ENCODE data around the gene MLNR.

Gene MLNR

DNA sequence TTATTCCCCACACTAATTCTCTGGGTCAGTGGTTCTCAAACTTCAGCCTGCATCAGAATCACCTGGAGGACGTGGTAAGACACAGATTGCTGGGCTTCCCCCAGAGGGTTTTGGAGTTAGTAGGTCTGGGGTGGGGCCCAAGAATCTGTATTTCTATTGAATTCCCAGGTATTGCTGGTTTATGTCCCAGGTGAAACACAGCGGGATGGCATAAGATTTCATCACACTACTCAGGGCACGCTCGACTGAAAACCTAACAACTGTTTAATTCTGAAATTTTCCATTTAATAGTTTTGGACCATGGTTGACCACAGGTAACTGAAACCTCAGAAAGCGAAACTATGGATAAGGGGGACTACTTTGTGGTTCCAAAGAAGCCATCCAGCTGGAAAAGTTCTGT is 6.5 kb downstream of the MLNR start:
- DNase-seq (ENCODE audit: low read depth) = no peak

DNA sequence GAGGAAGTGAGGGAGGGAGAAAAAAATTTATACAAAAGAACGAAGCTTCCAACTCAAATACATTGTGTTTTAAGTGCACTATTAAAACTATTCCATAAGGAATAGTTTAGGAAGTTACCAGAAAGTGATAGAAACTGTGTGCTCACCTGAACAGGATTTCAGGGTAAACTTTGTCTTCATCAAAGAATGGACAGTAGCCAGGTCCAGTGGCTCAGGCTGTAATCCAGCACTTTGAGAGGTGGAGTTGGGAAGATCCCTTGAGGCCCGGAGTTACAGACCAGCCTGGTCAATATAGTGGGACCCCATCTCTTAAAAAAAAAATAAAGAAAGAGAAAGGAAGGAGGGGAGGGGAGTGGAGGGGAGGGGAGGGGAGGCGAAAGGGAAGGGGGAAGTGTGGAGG is 14.6 kb downstream of the MLNR start:
- DNase-seq (ENCODE audit: low read depth) = no peak

DNA sequence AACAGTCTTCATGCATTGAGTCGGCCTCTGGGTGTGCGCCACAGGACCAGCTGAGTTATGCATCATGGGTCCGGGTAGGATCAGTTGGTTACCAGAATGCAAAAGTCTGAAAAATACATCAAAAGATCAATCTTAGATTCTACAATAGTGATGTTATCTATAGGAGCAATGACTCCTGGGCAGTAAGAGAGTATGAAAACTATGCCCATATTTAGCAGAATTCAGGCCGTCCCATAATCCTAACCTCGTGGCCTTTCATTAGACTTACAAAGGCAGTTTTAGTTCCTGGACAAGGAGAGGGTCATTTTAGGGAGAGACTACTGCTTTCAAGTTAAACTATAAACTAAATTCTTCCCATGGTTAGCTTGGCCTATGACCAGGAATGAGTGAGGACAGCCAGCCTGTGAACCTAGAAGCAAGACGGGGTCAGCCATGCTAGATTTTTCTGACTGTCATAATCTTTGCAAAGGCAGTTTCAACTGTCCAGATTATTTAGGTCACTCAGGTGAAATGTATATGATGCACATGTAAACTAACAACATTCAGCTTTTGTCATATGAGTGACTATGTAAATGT is 15.8 kb downstream of the MLNR start:
- DNase-seq (ENCODE audit: low read depth) = no peak

DNA sequence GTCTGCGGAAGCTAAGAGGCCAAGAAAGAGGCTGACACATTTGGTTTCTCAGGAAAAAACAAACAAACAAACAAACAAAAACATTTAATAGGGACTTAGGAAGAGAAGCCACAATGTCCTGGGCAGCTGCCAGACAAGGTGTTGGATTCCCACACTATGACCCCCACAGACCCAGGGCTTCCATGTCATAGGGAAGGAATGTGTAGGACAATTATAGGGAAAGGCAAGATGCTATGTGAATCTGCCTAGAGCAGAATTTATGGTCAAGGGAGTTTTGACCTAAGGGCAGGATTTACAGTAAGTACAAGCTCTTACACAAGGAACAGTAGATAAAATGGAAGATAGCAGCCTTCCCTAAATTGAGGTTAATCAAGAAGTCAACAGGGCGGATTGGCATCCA is 18.5 kb downstream of the MLNR start:
- no peak for DNase-seq (ENCODE audit: low read depth)

DNA sequence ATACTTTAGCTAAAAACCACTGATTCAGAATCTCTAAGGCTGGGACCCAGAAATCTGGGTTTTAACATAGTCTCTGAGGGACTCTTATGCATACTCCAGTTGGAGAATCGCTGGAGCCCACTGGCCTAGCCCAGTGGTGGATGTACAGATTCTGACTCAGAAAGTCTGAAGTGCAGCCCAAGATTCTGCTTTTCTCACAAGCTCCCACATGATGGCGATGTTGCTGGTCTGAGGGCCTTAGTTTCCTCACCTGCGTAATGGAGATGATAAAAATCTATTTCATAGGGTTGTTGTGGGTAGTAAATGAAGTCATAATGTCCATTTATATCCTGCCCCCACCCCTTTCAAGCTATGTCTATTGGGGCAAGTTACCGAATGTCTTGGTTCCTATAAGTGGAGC is 19.9 kb downstream of the MLNR start:
- no peak for DNase-seq (ENCODE audit: low read depth)

DNA sequence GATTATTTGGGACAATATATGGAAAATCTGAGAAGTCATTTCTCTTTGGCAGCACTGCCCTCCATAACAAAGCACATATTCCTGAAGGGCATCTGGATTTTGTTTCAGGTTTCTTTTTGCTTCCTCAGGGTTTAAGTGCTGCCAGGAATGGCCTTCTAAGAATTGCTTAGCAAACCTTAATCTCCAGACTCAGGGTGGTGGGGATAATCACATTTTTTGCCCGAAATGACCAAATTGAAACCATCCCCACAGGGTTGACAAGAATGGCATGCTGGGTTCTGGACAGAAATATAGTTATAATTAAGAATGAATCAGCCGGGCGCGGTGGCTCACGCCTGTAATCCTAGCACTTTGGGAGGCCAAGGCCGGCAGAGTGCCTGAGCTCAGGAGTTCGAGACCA is 21.2 kb downstream of the MLNR start:
- DNase-seq (ENCODE audit: low read depth) = no peak

DNA sequence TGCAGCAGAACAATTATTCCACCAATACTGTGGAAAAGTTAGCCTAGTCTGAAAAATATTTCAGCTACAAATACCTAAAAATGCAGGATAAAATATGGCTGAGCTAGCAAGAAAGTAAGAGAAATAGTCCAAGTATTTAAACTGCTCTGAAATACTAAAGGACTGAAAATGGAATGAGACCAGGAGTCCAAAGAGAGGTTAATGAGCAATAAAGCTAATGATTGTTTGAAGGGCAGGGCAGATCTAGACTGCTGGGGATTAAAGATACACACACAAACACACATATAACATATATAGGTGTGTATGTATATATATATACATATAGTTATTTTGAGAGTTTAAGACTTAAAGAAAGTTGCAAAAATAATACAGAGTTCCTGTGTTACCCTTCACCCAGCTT is 25.0 kb downstream of the MLNR start:
- no peak for DNase-seq (ENCODE audit: low read depth)

DNA sequence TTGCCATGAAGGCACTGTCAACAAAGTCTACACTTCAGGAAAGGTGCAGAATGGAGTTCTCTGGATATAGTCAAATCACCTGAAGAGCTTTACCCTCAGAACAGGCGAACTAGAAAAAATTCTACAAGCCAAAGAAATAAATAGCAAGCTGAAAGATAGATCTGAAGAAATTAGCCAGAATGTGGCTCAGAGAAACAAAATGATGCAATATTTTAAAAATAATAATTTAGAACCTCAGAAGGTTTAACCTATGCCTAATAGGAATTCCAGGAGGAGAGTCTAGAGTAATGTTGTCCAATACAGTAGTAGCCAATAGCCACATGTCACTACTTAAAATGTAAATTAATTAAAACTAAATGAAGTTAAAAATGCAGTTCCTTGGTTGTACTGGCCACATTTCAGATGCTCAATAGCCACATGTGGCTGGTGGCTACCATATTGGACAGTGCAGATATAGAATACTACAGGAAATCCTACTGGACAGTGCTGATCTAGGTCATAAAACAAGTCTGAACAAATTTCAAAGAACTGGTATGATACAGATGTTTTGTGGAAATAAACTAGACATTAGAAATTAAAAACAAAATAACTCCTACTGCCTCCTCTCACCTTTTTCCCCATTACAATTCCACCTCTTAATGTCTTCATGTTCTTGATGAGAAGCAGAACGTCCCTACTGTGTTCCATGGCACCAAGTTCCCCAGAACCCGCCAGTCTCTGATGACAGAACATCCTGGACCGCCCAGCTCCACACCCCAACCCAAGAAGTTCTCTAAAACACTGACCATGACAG is 26.9 kb downstream of the MLNR start:
- no peak for DNase-seq (ENCODE audit: low read depth)

DNA sequence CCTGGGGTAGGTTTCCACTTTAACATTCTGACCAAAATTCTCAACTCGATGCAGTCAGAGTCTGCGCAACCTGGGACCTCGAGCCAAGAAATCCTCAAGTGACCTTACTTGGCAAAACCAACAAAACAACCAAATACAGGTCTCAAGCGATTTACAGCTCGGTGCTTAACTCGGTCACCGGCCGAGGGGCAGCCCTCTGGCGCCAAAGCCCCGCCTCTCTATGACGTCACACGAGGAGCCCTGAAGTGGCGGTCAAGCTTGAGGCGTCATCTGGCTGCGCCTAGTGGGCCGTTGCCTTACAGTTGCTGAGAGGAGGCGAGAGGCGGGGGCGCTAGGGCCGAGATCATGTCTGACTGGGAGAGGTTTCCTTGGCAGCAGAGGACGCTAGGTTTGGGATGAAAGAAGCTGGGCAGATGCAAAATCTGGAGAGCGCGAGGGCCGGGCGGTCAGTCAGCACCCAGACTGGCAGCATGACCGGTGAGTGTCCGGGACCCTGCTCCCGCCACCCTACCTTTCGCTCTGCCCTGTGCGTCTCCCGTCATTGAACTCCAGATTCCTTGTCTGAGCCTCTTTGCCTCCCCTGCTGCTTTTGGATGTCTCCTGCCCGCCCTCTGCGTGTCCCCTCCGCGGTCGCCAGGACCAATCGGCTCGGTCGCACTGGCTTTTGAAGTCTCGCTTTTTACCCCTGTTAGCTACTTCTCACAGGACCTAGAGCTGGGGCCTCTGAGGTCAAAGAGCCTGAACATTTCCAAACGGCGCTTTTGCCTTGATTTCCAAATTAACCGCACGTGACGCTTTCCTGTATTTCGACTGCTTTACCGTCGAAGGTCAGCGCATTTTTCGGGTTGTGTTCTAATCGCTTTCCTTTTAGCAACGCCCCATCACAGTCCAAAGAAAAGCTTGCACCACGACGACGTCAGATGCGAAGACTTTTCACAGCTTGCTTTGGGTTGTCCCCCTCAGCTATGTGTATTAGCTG is 27.8 kb downstream of the MLNR start, which contains the start of gene CDADC1:
TSS of gene CDADC1 (plus strand) at position 283 of the 979 bp plus-strand sequence. CDS start at position 396, 113 bp downstream.
- DNase-seq (ENCODE audit: low read depth) = peak; percentile 92

DNA sequence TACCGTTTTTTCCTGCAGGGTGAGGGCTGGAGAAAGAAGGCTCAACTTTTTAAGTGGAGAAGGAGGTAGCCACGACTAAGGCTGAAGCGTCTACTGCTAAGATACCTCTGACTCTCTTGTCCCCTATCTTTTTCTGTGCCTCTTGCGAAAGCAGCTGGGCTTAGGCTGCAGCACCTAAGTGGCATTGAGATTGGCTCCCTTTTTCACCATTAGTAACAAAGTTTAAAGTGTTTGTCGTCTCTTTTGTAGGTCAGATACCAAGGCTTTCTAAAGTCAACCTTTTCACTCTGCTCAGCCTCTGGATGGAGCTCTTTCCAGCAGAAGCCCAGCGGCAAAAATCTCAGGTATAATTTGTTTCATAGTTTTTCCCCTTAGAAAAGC is 28.5 kb downstream of the MLNR start:
- no peak for DNase-seq (ENCODE audit: low read depth)

DNA sequence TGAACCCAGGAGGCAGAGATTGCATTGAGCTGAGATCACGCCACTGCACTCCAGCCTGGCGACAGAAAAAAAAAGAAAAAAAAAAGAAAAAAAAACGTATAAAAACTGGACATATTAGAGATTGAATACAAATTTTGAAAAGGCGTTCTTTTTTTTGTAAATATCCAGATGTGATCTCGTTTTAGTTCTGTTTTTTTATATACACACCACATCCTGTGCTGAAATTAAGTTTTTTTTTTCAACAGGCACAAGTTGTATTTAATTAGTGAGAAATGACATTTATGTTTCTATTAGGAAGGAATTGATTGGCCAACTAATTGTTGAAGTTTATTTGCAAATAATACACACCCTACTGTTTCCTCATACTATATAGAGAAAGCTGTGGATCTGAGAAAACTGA is 31.2 kb downstream of the MLNR start:
- DNase-seq (ENCODE audit: low read depth) = no peak

DNA sequence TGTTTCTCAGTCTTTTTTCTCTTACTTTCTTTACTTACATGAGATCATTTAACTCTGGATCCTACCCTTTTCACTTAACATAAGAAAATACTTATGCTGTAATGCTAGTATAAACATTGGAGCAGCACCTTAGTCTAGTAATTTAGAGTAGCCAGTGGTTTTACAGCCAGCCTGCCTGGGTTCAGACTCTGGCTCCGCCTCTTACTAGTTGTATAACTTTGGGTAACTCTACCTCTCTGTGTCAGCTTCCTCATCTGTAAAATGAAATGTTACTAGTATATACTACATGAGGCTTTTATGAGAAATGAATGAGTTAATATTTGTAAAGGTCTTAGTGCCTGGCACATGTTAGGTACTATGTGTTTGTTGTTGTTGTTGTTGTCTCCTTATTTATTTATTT is 33.2 kb downstream of the MLNR start:
- no peak for DNase-seq (ENCODE audit: low read depth)

DNA sequence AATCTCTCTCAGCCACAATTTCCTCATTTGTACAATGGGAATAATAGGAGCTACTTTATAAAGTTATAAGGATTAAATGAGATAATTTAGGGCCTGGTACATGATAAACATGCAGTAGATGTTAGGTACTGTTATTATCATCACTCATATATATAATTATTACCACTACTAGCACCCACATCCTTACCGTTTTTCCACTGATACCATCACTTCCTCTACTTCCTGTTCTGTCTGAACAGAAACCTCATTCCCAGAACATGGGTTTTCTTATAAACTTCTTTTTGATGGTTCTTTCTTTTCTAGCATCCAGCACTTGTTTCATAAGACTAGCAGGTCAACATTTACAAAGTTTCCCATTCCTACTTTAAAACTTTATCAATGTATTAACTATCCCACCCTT is 33.9 kb downstream of the MLNR start:
- no peak for DNase-seq (ENCODE audit: low read depth)

DNA sequence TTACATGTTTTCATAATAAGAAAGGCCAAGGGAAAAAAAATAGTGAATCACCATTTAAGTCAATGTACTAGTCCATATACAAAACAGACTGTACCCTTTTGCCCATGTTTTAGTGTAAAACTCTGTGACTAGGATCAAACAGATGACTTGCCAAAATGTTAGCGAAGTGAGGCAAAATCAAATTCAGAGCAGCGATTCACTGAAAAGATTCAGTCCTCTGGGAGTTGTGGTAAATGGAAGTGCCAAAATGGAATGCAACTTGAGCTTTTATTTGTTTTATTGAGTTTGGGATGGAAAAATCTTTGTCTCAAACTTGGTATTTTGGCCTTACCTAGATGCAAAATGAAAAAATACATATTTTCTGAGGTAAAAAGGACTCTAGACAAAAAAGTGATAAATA is 36.7 kb downstream of the MLNR start:
- DNase-seq (ENCODE audit: low read depth) = peak; percentile 69

DNA sequence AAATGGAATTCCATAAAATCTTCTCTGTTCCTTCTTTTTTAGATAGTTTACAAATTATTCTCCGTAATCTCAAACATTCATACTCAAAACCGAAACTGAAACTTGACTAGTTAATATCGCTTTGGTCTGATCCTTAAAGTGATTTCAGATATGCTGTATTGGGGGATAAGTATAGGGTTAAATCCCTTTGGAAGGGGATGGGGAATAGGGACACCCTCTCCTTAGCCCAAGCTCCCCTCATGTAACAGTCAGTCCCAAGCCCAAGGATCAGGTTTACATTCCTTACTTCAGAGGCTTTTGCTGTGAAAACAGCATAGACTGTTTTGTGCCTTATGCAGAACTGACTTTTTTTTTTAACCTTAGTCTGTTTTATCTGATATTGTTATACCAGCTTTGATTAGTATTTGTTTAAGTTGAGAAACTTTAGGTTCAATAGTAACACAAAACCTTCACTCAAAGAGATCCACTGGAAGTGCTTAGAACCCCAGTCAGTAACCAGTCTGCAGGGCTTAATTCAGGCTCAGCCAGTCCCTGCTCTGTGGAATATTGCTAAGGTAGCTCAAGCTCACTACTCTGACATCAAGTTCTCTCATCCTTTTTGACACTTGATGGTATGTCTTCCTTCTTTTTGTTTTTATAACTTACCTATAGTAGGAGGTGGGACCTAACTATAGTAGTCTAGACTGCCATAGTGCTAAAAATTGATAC is 38.1 kb downstream of the MLNR start:
- no peak for DNase-seq (ENCODE audit: low read depth)

DNA sequence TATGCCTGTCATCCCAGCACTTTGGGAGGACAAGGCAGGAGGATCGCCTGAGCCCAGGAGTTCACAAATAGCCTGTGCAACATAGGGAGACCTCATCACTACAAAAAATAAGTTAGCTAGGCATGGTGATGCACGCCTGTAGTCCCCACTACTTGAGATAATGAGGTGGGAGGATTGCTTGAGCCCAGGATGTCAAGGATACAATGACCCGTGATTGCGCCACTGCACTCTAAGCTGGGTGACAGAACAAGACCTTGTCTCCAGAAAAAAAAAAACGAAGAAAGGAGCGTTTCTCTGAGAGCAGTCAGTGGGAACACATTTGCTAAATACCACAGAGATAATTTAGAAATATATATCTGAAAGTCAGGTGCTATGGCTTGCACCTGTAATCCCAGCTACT is 39.4 kb downstream of the MLNR start:
- DNase-seq (ENCODE audit: low read depth) = no peak

DNA sequence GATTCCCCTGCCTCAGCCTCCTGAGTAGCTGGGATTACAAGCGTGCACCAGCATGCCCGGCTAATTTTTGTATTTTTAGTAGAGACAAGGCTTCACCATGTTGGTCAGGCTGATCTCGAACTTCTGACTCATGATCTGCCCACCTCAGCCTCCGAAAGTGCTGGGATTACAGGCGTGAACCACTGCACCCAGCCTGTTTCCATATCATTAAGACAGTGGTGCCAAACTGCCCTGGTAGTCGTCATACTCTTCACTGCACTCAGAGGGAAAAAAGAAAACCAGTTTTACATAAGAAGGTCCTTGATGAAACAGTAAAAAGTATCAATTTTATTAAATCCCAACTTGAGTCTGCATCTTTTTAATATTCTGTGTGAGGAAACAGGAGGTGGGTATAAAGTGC is 42.5 kb downstream of the MLNR start:
- no peak for DNase-seq (ENCODE audit: low read depth)

DNA sequence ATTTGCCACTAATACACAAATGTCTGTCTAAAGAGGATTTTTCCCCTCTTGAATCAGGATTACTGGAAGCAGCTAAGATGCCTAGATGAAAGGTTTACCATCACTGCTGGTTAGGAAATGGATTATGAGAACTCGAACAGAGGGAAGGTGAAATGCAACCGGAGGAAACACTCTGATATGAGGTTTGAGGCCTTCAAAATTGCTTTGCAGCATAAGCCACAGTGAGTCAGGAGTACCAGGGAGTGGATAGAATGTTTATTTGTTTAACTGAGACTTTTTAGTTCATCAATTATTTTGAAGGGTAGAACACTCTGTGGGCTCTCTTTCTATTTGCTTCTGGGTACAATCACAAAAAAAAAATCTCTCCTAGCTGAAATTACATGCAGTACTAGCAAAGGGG is 45.7 kb downstream of the MLNR start:
- no peak for DNase-seq (ENCODE audit: low read depth)

DNA sequence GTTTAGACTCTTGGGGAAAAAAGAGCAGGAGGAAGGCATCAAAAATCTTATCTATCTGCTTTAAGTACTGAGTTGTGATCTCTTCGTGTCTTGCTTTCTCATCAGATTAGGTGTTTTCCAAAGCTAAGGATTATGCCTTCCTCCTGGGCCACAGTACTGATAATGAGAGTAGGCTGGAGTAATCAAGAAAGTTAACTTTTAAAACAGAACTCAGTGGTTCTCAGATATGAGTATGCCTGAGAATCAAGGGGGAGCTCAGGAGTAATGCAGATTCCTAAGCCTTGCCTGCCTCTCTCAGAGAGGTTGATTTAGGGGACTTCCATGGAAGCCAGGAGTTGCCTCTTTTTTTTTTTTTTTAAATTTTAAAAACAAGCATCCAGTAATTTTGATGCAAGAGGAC is 51.1 kb downstream of the MLNR start:
- no peak for DNase-seq (ENCODE audit: low read depth)
